A549 treated with AZD9567 at 1 μM for 4 hours (cell line): ENCODE data around the gene VWF. TPM values are rescaled to one million over a fixed set of nuclear protein-coding genes. Genes with fewer than 3 reads are reported as not detected.

Source experiments
- total RNA-seq: library from RNA; stranded (reverse); fragments of 200-300 nt; extraction: Qiagen RNA extraction; gene quantifications from 5 replicates; pipeline ENCODE4 v1.2.3, GENCODE V29; 2022; ENCODE audit not compliant: insufficient read depth

VWF gene
- total RNA-seq = 0.05 to 0.24 TPM (median 0.22 TPM) in 4 of 5 replicates, not detected in the other

GRCh38 chr12:6124411-6125309, at the start of gene VWF:
Gene VWF, minus strand, starts transcription at chr12:6124670. Its CDS starts 1,474 bp downstream, at chr12:6123196.

GRCh38 chr12:5945071-5946008, 179.1 kb downstream of the VWF start, which contains the start of gene ANO2:
Gene ANO2, minus strand, starts transcription at chr12:5945259. Its CDS starts 42 bp downstream, at chr12:5945217.

Other genes starting within 250 kb of the VWF start
- 0.05 TPM in 2 of 5 replicates, not detected in the others for gene ANO2, start 179.4 kb downstream of the VWF start, total RNA-seq
- gene CD9, start 75.7 kb upstream of the VWF start, total RNA-seq = 221 to 271 TPM (median 265 TPM) in 5 replicates
- 0.13 to 1.1 TPM (median 0.20 TPM) in 5 replicates for gene PLEKHG6, start 186.0 kb upstream of the VWF start, total RNA-seq
- gene TNFRSF1A, start 217.4 kb upstream of the VWF start, total RNA-seq = 353 to 773 TPM (median 449 TPM) in 5 replicates